Measurements from ENCODE around the gene SLC4A2.
A peak's percentile ranks its signal among the peaks of the same experiment; 100 is the strongest.

The SLC4A2 gene

DNA sequence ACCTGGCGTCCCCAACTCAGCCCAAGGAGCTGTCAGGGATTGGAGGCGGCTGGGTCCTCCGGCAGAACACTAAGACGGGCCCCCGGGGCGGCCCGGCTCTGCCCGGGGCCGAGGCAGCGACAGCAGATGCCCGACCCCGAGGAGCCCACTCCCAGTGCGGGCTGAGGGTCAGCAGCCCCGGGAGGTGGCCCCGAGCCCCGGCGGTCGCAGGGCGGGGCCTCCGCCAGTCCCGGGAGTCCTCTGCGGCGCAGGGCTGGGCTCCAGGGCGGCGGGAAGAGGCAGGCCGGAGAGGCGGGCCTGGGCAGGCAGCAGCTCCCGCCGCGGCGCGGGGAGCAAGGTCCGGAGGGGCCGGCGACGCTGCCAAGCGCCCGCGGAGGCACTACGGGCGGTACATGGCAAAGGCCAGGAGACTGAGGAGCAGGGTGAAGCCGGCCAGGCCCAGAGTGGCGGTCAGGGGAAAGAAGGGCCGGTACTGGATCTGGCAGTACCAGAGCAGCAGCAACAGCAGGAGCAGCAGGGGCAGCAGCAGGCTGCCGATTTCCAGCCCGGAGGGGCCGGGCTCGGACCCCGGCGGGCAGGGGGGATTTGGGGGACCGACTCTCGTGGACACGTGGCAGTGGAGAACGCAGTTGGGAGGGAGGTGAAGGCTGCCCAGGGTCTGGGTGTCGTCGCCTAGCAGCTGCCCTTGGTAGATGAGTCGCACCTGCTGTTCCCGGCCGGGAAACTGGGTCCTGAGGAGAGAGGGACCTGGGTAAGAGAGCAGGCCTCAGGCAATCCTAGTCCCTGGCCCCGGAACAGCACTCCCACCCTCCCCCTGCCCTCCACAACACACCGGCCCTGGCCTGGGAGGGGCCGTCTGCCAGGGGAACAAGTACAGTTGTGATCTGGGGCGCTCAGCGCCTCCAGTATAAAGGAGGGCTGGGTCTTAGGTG, 22.0 kb downstream of the SLC4A2 start:
- DNase-seq: no peak

DNA sequence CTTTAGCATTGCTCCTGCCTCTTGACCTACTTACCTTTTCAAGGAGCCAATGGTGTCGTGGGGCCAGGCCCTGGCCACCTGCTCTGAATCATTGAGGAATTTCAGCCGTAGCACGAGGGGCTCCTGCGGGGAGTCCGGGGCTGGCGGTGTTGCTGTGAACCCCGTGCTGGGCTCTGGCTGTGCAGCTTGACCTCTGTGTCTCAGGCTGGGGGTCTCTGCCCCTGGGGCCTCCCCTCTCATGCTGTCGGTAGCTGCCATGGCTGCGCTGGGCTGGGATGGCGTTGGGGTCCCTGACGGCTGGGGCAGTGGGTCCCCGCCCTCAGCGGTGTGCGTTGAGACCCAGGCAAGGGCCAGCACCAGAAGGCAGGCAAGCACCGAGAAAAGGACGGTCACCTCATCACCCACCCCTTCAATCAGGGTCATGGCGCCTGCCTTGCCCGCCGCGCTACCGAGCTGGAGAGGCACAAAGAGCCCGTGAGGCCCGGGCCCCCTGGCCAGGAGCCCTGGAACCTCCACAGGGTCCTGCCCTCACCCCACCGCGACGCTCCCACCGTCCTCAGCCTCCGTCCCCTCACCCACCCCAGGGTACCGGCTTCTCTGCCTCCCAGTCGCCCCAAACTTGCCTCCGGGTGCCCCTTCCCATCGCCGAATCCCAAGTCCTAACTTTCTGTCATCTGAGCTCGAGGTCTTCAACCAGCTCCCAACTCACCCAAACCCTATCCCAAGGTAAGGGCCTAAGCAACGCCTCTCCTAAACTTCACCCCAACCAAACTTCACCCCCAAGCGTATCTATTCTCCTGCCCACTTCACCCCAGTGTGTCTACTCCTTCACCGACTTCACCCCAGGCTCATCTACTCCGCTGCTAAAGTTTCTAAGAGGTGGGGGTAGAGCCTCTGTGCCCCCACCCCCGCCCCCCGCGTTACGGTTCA, 23.0 kb downstream of the SLC4A2 start:
- no peak for DNase-seq

DNA sequence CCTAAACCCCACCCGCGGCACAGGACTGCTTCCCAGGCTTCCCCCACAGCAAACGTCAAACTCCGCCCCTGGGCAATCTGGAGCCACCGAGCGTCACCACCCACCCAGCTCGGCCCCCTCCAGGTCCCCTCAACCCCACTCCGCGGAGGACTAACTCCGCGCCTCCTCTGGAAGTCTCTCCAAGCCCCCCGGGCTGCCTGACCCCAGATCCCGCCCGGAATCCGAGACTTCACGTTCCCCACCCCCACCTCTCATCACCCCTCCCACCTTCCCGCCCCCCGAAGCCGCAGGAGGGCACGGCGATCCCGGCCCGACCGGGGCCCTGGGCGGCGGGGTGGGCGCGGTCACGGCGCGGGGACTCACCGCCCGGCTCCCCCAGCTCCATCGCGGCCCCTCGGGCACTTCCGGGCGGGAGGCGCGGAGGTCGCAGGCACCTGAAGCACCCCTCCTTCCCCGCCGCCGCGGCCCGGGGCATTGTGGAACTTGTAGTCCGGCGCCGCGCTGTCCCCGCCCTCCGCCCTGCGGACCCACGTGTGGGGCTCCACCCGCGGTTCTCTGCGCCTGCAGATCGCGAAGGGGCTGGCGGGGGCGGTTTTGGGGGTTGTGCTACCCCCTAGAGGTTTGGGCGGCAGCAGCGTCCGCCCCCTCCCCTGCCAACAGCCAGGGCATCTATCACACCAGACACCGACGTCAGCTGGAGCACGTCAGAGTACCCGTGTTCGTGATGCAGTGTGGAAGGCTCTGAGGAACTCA, 23.9 kb downstream of the SLC4A2 start, which contains the start of gene TMUB1:
TMUB1 (minus strand) TSS at position 423 of the 753 bp plus-strand sequence. CDS start 930 bp downstream, outside the sequence.
- peak; percentile 78 for DNase-seq

DNA sequence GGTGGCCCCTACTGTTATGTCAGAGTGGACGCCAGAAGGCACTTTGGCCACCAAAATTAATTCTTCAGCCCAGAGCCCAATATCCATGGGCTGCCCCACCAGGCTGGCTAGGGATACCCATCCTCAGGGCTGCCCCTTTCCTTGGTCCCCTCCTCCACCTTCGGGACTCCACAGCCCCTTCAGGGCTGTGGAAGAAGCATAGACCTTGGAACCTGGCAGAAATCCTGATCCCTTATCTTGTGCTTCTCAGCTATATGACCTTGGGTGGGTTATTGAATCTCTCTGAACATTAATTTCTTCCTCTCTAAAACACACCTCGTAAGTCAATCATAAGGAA, 24.4 kb downstream of the SLC4A2 start:
- DNase-seq: no peak

DNA sequence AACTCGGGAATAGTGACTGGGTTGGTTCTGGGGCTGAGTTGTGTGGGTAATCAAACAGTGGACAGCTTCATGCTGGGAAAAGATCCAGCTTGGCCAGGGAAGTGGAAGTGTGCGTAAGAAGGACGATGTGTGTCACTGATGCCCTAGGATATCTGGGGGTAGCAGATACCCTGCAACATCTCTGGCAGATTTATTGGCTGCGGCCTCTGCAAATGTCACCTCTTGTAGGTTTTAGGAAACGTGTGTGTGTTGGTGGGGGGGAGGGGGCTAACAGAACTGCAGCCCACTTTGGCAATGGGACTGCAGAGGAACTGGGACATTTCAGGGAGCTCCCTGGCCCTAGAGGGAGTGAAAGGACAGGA, 25.9 kb downstream of the SLC4A2 start:
- DNase-seq: no peak

DNA sequence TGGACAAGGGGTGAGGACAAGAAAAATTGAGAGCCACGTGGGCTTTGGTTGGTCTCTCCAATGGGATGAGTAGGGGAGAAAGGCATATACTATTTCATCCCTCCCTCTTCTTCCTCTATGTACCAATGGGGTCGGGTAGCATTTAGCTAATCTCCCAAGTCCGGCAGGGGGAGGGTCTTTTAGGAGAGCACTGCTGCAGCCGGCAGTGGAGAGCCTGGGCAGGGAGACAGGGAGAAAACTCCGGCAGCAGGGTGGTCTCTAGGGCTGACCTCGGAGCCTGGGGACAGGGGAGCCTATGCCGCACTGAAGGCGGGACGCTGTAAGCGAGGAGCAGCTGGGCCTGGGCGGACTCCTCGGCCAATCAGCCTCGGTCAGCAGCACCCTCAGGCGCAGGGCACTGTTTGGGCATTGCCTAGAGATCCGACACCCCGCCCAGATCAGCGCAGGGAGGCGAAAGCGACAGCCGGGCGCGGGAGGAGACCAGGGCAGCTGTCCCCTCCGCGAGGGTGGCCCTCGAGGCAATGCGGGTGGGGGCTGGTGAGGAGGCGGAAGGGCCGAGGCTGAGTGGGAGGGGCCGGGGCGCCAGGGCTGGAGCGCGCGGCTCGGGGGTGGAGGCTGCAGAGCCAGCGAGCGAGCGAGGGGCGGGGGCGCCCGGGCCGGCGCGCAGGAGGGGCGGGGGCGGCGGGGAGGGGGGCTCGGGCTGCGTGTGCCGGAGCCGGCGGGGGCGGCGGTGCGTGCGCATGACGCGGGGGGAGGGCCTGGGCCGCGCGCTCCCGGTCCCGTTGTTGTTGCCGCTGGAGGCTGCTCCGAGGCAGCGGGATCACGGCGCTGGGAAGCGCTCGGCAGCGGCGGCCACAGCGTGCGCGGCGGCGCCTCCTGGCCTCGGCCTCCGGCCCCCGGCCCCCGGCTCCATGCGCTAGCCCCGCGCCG, 26.6 kb downstream of the SLC4A2 start, which contains the start of gene AGAP3:
AGAP3 (plus strand) TSS at position 785 of the 930 bp plus-strand sequence. CDS start 267 bp downstream, outside the sequence.
- peak; percentile 59 for DNase-seq

DNA sequence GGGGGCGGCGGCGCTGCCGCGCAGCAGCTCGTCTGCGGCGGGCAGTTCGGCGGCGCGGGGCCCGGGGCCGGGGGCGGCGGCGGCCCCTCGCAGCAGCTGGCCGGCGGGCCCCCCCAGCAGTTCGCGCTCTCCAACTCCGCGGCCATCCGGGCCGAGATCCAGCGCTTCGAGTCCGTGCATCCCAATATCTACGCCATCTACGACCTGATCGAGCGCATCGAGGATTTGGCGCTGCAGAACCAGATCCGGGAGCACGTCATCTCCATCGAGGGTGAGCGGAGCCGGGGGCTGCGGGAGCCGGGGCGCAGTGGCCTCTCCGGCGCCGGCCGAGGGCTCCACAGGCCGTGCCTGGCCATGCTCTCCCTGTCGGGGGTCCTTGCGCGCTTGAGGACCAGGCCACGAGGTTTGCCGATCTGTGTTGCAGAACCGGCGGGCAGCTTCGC, 27.4 kb downstream of the SLC4A2 start:
- no peak for DNase-seq

DNA sequence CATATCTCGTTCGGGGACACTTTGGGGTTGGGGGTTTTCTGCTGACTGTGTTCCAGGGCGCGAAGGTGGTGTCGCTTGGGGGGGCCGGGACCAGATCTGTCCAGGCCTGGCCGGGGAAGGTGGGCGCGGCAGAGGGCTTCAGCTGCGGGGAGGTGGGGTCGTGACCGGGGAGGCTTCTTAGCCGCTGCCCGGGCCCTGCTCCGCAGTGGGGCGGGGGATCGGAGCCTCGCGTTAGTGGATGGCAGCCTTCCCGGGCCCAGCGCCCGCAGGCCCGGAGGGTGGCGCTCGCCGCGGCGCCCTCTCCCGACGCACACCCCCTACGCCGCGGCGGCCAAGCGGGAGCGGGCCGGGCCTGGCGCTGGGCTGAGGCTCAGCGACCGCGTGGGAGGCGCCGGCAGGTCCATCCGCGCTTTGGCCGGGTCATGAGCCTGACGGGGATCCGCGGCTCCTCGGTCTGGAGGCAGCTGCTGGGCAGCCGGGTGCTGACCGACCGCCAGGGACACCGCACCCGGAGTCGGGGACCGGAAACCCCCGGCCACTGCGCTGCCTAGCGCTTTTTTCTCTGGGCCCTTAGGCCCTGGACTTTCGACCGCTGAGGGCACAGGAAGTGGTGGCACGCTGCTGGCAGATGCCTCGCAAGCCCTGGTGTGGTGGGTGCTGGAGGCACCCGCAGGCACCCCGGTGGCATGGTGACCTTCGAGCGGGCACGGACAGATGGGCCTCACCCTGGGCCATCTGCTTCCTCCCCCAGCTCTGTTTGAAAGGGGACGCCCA, 28.0 kb downstream of the SLC4A2 start:
- DNase-seq: no peak

DNA sequence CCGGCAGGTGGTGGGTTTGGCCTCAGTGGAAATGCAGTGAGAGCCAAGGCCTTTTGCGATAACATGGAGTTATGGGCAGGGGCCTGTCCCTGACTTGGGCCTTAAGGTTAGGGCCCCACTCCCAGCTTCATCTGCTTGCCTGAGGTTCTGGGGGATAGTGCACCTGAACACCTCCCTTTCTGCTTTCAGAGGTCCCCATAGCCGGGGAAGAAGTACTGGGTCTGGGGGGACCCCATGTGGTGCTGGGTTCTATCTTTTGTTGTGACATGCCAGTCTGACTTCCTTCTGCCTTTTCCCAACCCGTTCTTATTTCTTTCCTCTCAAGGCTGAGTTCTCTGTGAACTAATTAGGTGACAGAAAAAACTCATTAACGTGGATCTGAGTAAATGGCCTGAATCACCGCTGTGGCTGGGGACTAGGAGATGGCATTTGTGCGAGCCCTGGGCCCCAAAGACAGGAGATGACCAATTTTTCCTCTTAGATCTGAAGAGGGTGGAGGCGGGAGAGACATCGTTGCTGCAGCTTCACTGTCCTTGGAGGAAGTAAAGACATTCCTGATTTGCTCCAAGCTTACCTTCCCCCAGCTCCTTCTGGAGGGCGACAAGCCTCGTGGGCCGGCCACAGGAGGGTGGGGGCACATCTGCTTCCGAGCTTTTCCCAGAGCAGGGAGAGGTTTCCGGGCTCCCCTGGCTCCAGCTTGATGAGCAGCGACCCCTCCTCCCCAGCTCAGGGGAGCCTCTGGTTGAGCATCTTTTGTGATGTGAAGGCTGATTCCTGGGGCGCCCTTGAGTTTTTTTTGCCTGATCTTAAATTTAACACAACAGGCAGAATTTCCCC, 28.8 kb downstream of the SLC4A2 start:
- DNase-seq: no peak

DNA sequence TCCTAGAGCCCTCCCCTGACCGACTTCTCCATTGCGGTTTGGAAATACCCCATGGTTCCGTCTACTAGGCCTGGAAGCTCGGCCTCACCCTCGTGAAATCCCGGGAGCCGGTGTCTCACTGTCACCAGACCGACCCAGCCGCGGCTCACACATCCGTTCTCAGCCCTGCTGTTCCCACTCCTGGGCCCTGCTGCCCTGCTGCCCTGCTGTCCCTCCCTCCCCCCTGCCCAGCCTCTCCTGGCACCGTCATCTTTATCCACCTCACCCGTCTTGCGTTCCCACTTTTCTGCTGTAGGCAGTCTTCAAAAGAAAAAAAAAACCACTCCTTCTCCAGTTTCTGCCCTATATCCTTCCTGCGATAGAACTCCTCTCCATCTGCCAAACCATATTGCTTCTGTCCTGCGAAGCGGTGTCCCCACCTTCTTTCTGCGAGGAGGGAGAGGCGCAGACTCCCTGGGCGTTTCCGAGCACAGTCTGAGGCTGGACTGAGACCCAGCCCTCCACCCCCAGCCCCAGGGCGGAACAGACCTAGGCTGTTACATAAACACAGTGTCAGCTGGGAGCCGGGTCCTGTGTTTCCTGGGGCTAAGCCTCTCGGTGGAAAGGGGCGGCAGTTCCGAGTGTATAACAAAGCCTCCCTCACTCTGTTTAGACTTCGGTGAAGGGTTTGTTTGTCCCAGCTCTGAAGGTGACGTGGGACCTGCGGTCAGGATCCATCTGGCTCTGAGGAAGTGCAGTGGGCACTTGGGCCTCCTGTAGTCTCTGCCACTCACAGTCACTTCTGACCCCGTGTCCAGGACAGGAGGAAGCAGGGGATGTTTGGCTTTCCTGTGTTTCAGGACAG, 29.7 kb downstream of the SLC4A2 start:
- DNase-seq: no peak

DNA sequence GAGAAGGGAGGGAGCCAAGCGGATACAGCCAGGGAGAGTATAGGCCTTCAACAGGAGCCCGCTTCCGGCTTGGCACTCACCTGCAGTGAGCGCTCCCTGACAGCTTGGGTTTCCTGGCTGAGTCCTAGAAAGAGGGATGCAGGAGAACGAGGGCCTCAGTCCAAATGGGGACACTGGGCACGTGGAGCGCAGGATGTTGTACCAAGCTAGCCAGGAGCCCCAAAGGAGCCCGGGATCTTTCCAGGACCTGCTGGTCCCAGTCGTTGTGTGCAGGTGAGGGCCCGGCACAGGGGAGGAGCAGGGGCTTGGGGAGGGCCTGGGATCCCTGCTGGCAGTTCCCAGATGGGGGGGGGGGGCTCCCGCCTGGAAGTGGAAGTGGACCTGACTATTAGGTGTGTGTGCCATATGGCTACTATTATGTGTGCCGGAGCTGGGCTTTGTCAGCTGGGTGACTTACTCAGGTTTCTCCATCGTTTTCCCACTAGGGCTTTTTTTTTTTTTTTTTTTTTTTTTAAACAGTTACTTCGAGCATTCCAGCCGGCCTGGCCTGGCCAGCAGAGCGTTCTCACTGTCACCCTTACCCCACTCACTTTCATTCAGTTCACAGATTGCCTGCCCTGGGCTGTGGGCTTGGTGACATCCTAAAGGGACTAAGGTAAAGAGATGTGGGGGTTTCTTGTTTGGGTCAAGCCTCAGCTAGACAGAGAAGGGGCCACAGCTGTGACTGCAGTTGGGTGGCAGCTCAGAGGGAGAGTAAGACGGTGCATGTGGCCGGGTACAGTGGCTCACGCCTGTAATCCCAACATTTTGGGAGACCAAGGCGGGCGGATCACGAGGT, 30.7 kb downstream of the SLC4A2 start:
- no peak for DNase-seq

DNA sequence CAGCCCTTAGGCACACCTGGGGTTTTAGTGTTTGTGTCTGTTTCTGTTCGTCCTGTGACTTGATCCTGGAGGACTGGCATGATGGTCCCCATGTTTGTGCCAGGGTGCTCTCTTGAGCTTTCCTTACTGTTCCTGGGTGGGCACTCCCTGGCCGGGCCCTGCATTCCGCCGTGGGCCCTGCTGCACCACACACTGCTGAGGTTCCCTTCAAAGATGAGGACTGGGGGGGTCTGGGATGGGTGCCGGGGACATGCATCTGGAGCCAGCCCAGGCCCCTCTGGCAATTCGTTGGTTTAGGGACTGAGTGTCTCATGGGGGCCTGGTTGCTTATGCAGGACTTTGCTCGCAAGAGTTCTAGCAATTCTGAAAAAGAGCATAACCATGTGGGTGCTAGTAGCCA, 31.6 kb downstream of the SLC4A2 start:
- DNase-seq: no peak

DNA sequence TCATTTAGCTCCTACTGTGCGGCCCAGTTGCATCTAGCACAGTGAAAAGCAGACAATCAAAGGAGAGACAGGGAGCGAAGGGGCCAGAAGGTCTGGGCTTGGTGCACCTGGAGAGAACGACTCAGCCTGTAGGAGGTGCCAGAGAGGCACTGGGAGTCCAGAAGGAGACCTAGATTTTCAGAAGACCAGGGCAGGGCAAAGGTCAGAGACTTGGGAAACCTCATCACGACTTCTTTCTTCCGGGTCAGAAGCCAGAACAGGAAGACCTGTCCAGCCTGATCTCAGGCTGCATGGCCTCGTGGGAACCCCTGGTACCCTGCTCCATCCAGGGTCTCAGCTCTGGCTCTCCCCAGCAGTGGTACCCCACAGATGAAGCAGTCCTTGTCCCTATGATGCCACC, 32.0 kb downstream of the SLC4A2 start:
- no peak for DNase-seq

DNA sequence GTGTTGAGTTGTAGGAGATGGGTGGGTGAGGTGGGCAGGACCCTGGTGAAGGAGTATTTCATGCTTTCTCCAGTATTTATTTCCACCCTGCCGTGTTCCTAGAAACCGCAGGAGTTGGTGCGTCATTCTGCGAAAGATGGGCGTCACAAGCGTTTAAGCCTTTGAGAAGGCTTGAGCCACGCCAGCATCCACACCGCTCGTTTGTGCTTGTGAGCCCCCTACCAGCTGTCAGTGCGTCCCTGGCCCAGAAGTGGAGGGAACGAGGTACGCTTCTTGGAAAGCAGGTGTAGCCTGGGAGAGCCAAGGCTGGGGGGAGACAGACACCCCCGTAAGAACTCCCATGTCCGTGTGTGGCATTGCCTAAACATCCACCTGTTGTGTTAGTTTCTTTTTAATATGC, 32.6 kb downstream of the SLC4A2 start:
- DNase-seq: no peak

DNA sequence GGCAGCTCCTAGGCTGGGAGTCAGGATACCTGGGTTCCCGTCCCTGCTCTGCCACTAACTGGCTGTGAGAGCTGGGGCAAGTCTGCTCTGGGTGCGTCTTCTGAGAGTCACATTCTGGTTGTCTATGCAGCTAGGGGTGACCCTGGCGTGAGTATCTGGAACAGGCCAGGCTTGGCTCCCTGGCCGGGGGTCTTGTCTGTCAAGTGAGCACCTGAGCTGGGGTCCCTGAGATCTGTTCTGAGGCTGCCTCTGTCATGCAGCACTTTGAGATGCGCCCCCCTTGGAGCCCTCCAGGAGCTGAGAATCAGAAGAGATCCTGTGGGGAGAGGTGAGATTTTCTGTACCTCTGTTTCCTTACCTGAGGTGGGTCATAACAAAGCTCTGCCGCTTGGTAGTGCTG, 34.4 kb downstream of the SLC4A2 start:
- no peak for DNase-seq

DNA sequence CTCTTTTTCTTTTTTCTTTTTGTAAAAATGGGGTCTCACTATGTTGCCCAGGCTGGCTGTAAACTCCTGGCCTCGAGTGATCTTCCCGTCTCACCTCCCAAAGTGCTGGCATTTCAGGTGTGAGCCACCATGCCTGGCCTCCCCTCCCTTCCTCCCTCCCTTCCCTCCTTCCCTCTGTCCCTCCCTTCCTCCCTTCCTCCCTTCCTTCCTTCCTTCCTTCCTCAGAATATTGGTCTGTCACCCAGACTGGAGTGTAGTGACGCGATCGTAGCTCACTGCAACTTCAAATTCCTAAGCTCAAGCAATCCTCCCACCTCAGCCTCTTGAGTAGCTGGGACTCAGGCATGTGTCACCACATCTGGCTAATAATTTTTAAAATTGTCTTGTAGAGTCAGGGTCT, 35.3 kb downstream of the SLC4A2 start:
- no peak for DNase-seq

DNA sequence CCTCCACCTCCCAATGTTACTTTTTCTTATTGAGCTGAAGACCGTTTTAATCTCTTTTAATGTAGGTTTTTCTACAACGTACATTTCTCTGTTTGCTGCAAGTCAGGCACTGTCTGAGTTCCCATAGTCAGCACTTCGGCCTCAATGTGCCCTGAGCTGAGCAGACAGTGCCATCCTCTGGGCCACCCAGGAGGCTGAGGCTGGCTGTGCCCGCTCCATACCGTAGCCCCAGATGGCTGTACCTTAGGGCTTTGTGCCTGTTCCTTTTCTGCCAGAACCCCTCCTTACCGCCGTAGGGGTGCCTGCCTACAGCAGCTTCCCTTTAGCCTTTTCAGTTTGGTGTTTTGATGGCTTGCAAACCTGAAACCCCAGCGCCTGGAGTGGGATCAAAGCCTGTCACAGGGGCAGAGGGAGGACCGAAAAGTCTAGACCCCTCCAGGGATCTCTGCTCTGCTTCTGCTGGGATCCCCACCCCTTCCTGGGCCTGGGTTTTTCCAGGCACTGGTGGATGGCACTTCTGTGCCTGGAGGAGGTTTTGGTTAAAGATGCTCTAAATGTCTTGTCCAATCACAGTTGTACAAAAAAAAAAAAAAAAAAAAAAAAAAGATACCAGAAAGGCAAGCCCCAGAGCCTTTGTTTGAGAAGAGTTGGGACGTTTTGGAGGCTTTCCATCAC, 35.9 kb downstream of the SLC4A2 start:
- DNase-seq: no peak

All from activated T-cell treated with anti-CD3 and anti-CD28 coated beads for 4 hours (primary cell).